RWPE1 (cell line): ENCODE results near the gene TCF7.
A peak's percentile ranks its signal among the peaks of the same experiment; 100 is the strongest.

Experiments
- CTCF ChIA-PET: fragments of 350-600 bp; sonication (Branson Sonifier 250); formaldehyde crosslinking; extraction: SDS; loops from one replicate; lab custom pipeline; 2021; lab: Yijun Ruan, JAX
- POLR2A ChIA-PET: fragments of 400-600 bp; formaldehyde crosslinking; extraction: SDS; loops from one replicate; lab custom pipeline; 2020; ENCODE audit warnings: antibody characterized with exemption; ENCODE audit not compliant: low non-redundant PET; lab: Yijun Ruan, JAX
- DNase-seq: peaks from one replicate; pipeline ENCODE4 v3.0.0; 2012; ENCODE audit warnings: low spot score
- H3K27ac ChIP-seq: fragments of 450-650 bp; 2 replicates; pipeline ENCODE4 v1.5.1; 2017
- TF ChIP-seq, protein P1 (sequence below): fragments of 450-650 bp; conservative IDR thresholded peaks from 2 replicates; pipeline ENCODE4 v1.5.1; 2017; ENCODE audit warnings: low read depth, mild to moderate bottlenecking

TCF7 gene

GRCh38 chr5:134101686-134102439 lies 12.6 kb upstream of the TCF7 start:
- POLR2A ChIA-PET = no interaction called here
- CTCF ChIA-PET = interaction anchor here (0.5 to 4.3 kb wide), 25 partner anchors 9 to 509 kb away, joined by 3 to 55 read pairs (median 5); no protein-coding TSS in a partner anchor
- no peak overlapping the region for H3K27ac ChIP-seq
- peak; percentile 83 for DNase-seq
- TF ChIP-seq, protein P1, sequence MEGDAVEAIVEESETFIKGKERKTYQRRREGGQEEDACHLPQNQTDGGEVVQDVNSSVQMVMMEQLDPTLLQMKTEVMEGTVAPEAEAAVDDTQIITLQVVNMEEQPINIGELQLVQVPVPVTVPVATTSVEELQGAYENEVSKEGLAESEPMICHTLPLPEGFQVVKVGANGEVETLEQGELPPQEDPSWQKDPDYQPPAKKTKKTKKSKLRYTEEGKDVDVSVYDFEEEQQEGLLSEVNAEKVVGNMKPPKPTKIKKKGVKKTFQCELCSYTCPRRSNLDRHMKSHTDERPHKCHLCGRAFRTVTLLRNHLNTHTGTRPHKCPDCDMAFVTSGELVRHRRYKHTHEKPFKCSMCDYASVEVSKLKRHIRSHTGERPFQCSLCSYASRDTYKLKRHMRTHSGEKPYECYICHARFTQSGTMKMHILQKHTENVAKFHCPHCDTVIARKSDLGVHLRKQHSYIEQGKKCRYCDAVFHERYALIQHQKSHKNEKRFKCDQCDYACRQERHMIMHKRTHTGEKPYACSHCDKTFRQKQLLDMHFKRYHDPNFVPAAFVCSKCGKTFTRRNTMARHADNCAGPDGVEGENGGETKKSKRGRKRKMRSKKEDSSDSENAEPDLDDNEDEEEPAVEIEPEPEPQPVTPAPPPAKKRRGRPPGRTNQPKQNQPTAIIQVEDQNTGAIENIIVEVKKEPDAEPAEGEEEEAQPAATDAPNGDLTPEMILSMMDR = peak; percentile 96

GRCh38 chr5:134103397-134103796 lies 11.1 kb upstream of the TCF7 start:
- TF ChIP-seq, protein P1 = no peak
- POLR2A ChIA-PET = no interaction called here
- H3K27ac ChIP-seq = no peak overlapping the region
- DNase-seq = no peak
- CTCF ChIA-PET = interaction anchor here (0.7 to 1.0 kb wide), 3 partner anchors 9 to 22 kb away, joined by 3 to 4 read pairs (median 4); no protein-coding TSS in a partner anchor

GRCh38 chr5:134103998-134104654 lies 10.4 kb upstream of the TCF7 start:
- TF ChIP-seq, protein P1 = no peak
- no peak for DNase-seq
- POLR2A ChIA-PET = no interaction called here
- no peak overlapping the region for H3K27ac ChIP-seq
- CTCF ChIA-PET = interaction anchor here (0.7 to 1.4 kb wide), 2 partner anchors 20 to 64 kb away, joined by 4 to 7 read pairs; no protein-coding TSS in a partner anchor

DNA sequence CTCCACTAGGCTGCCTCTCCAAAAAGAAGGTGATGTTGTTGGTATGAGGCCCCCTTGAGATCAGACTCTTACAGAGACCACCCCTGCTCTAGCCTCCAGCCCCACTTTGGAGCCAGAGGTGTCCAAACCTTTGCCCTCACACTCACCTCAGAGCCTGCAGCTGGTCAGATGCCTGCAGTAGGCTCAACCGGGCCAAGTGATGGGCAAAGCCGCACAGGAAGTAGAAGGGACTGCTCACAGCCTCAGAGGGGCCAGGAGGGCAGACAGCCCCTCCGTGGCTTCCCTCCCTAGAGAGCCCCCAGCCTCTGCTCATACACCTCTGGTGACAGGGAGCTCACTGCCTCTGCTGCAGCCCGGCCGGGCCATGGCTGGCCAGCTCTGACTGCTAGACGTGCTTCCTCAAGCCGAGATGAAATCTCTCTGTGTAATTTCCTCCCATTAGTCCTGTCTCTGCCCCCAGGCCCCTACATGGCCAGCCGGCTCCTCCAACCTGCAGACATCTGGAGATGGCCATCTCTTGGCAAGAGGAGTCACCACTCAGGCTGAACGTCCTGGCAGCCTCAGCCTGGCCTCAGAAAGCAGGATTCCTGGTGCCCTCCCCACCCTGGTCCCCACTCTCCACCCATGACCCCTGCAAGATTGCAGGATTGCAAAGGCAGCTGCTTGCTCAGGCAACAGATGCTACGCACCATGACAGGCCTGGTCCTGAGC lies 7.3 kb upstream of the TCF7 start:
- ChIA-PET POLR2A (no interaction called here), CTCF (interaction anchor here (1.6 kb wide), 1 partner anchor 68 kb away, joined by 7 read pairs; no protein-coding TSS in a partner anchor)
- TF ChIP-seq, protein P1 = no peak
- no peak overlapping the region for H3K27ac ChIP-seq
- DNase-seq = no peak

GRCh38 chr5:134107779-134108178 lies 6.7 kb upstream of the TCF7 start:
- TF ChIP-seq, protein P1 = no peak
- ChIA-PET POLR2A (interaction anchor here (0.6 kb wide), 1 partner anchor 328 kb away, joined by 3 read pairs; no protein-coding TSS in a partner anchor), CTCF (interaction anchor here (1.6 kb wide), 1 partner anchor 69 kb away, joined by 7 read pairs; no protein-coding TSS in a partner anchor)
- H3K27ac ChIP-seq = no peak overlapping the region
- no peak for DNase-seq

DNA sequence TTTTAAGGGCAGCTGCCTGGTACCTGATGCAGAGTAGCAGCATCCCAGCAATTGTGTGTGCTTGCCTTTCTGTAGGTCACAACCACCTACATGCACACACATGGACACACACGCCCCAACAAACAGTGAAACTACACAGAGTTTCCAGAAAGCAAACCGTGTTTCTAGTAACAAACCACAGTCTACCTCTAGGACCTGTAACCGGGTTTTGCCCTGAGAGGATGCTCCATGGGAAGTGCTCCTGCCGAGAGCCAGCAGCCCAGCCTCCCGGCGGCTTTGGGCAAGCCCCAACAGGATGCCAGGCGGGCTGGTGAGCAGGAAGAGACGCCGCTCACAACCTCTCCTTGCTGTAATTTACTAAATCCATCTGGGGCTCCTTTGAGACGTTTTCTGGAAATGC lies 4.1 kb upstream of the TCF7 start:
- POLR2A ChIA-PET = no interaction called here

More for the DNA sequence above, 4.1 kb upstream of the TCF7 start:
- peak; percentile 81 for DNase-seq
- TF ChIP-seq, protein P1 = no peak
- CTCF ChIA-PET = interaction anchor here (0.6 to 3.5 kb wide), 4 partner anchors 8 to 179 kb away, joined by 3 to 21 read pairs (median 6); no protein-coding TSS in a partner anchor
- peak overlapping the region; percentile 50 for H3K27ac ChIP-seq
